Astrocyte (in vitro differentiated cells and primary cell): ENCODE data around the gene DTNB. TPM values are rescaled to one million over a fixed set of nuclear protein-coding genes. Genes with fewer than 3 reads are reported as not detected.

Experiments used
- DNase-seq: peaks from one replicate; pipeline ENCODE4 v3.0.0-alpha.2; 2010; ENCODE audit warnings: low read depth
- FAIRE-seq: peaks from 2 replicates; lab custom pipeline; 2011; peaks lifted over from hg19 to GRCh38; lab: Jason Lieb, UNC
- H2AFZ ChIP-seq: 2 replicates; pipeline ENCODE4 v1.6.0; 2012; ENCODE audit warnings: low read depth, low read length, inconsistent platforms
- H3K27ac ChIP-seq: 2 replicates; pipeline ENCODE4 v1.5.1; 2011; ENCODE audit warnings: low read depth, low read length, inconsistent platforms
- H3K27me3 ChIP-seq: 2 replicates; pipeline ENCODE4 v1.6.0; 2011; ENCODE audit warnings: low read length, inconsistent platforms; ENCODE audit not compliant: insufficient read depth
- H3K36me3 ChIP-seq: 2 replicates; pipeline ENCODE4 v1.5.1; 2011; ENCODE audit warnings: low read length, inconsistent platforms; ENCODE audit not compliant: insufficient read depth
- H3K4me1 ChIP-seq: 2 replicates; pipeline ENCODE4 v1.5.1; 2011; ENCODE audit warnings: low read length, inconsistent platforms; ENCODE audit not compliant: insufficient read depth
- H3K4me2 ChIP-seq: 2 replicates; pipeline ENCODE4 v1.6.0; 2012; ENCODE audit warnings: low read length, inconsistent platforms
- H3K4me3 ChIP-seq: 2 replicates; pipeline ENCODE4 v1.5.1; 2011; ENCODE audit warnings: low read depth, mild to moderate bottlenecking, low read length, inconsistent platforms; ENCODE audit not compliant: insufficient read depth
- H3K79me2 ChIP-seq: 2 replicates; pipeline ENCODE4 v1.6.0; 2012; ENCODE audit warnings: mild to moderate bottlenecking, low read length, inconsistent platforms; ENCODE audit not compliant: insufficient read depth
- H3K9ac ChIP-seq: 2 replicates; pipeline ENCODE4 v1.6.0; 2012; ENCODE audit warnings: mild to moderate bottlenecking, low read length, inconsistent platforms
- H3K9me3 ChIP-seq: 2 replicates; pipeline ENCODE4 v1.5.1; 2012; ENCODE audit warnings: low read depth, mild to moderate bottlenecking, low read length, inconsistent platforms; ENCODE audit not compliant: insufficient read depth
- H4K20me1 ChIP-seq: 2 replicates; pipeline ENCODE4 v1.6.0; 2012; ENCODE audit warnings: low read length, inconsistent platforms; ENCODE audit not compliant: insufficient read depth
- H3K27ac Mint-ChIP-seq: one replicate; pipeline ENCODE4 v1.8.0; 2021; ENCODE audit warnings: mild to moderate bottlenecking, mixed read lengths; ENCODE audit not compliant: unreplicated experiment
- H3K27me3 Mint-ChIP-seq: one replicate; pipeline ENCODE4 v1.8.0; 2021; ENCODE audit warnings: low read depth, mixed read lengths; ENCODE audit not compliant: unreplicated experiment
- H3K36me3 Mint-ChIP-seq: one replicate; pipeline ENCODE4 v1.8.0; 2021; ENCODE audit warnings: low read depth, mixed read lengths; ENCODE audit not compliant: unreplicated experiment
- H3K4me1 Mint-ChIP-seq: one replicate; pipeline ENCODE4 v1.8.0; 2021; ENCODE audit warnings: low read depth, mixed read lengths; ENCODE audit not compliant: unreplicated experiment
- H3K4me3 Mint-ChIP-seq: one replicate; pipeline ENCODE4 v1.8.0; 2021; ENCODE audit warnings: mild to moderate bottlenecking, moderate library complexity, mixed read lengths; ENCODE audit not compliant: unreplicated experiment
- H3K9me3 Mint-ChIP-seq: one replicate; pipeline ENCODE4 v1.8.0; 2021; ENCODE audit warnings: mild to moderate bottlenecking, mixed read lengths; ENCODE audit not compliant: unreplicated experiment
- CTCF ChIP-seq: IDR thresholded peaks from 2 replicates; pipeline ENCODE4 v1.5.1; 2011; ENCODE audit warnings: low read depth, mild to moderate bottlenecking, inconsistent platforms, low read length, moderate library complexity; ENCODE audit not compliant: insufficient read depth
- EZH2 ChIP-seq: IDR thresholded peaks from 2 replicates; pipeline ENCODE4 v1.6.1; 2012; ENCODE audit warnings: mild to moderate bottlenecking, low read length, inconsistent platforms; ENCODE audit not compliant: insufficient read depth
- total RNA-seq: library from RNA; stranded (reverse); gene quantifications from 2 replicates; pipeline ENCODE4 v1.2.1, GENCODE V29; 2021

The DTNB gene
- total RNA-seq, 1 donor from 2014 or later: 5.1 TPM

GRCh38 chr2:25529034-25529433 lies 144.3 kb downstream of the DTNB start:
- Histone ChIP-seq H3K4me3 (no peak overlapping the region), H3K27me3 (no peaks in the 10 kb centered on the region), H3K4me2 (no peak overlapping the region), H2AFZ (no peak overlapping the region), H4K20me1 (no peaks in the 10 kb centered on the region), H3K27ac (no peak overlapping the region), H3K36me3 (no peaks in the 10 kb centered on the region), H3K79me2 (no peaks in the 10 kb centered on the region), H3K9me3 (no peaks in the 10 kb centered on the region), H3K9ac (no peak overlapping the region), H3K4me1 (peaks cover 13% of the 10 kb centered on the region)
- Mint-ChIP-seq H3K36me3 (no peaks in the 10 kb centered on the region), H3K4me3 (no peak overlapping the region), H3K4me1 (peaks cover 19% of the 10 kb centered on the region), H3K27ac (no peak overlapping the region), H3K9me3 (peaks cover 2% of the 10 kb centered on the region), H3K27me3 (no peaks in the 10 kb centered on the region)
- FAIRE-seq (no peak), DNase-seq (no peak)
- TF ChIP-seq CTCF (no peak), EZH2 (no peak)

- H3K27me3 Mint-ChIP-seq: no peaks in the 10 kb centered on the region
- H3K27ac Mint-ChIP-seq: peak overlapping the region; percentile 95
- Histone ChIP-seq H3K4me1 (peaks cover 13% of the 10 kb centered on the region), H3K9ac (peak overlapping the region; percentile 42), H3K27ac (peak overlapping the region; percentile 17), H3K9me3 (no peaks in the 10 kb centered on the region), H3K4me3 (no peak overlapping the region), H3K36me3 (no peaks in the 10 kb centered on the region), H4K20me1 (no peaks in the 10 kb centered on the region), H3K27me3 (no peaks in the 10 kb centered on the region), H3K4me2 (peak overlapping the region; percentile 61), H3K79me2 (no peaks in the 10 kb centered on the region), H2AFZ (no peak overlapping the region)
- no peak overlapping the region for H3K4me3 Mint-ChIP-seq
- no peaks in the 10 kb centered on the region for H3K9me3 Mint-ChIP-seq
- TF ChIP-seq CTCF: no peak
- no peak for TF ChIP-seq EZH2
- H3K36me3 Mint-ChIP-seq: no peaks in the 10 kb centered on the region
- peak; percentile 77 for DNase-seq
- peaks cover 19% of the 10 kb centered on the region for H3K4me1 Mint-ChIP-seq
- FAIRE-seq: no peak
Observed at GRCh38 chr2:25528173-25528572, 145.2 kb downstream of the DTNB start.

GRCh38 chr2:25524507-25524906 lies 148.9 kb downstream of the DTNB start:
- Histone ChIP-seq H3K36me3 (no peaks in the 10 kb centered on the region), H3K4me1 (peaks cover 17% of the 10 kb centered on the region), H4K20me1 (no peaks in the 10 kb centered on the region), H3K9me3 (no peaks in the 10 kb centered on the region), H3K27ac (no peak overlapping the region), H3K4me3 (no peak overlapping the region), H3K79me2 (no peaks in the 10 kb centered on the region), H3K27me3 (no peaks in the 10 kb centered on the region), H2AFZ (no peak overlapping the region), H3K9ac (no peak overlapping the region), H3K4me2 (no peak overlapping the region)
- no peaks in the 10 kb centered on the region for H3K9me3 Mint-ChIP-seq
- DNase-seq (no peak), FAIRE-seq (no peak)
- TF ChIP-seq CTCF (no peak), EZH2 (no peak)
- H3K27ac Mint-ChIP-seq: no peak overlapping the region
- H3K27me3 Mint-ChIP-seq: no peaks in the 10 kb centered on the region
- H3K36me3 Mint-ChIP-seq: no peaks in the 10 kb centered on the region
- peaks cover 15% of the 10 kb centered on the region for H3K4me1 Mint-ChIP-seq
- no peak overlapping the region for H3K4me3 Mint-ChIP-seq
